Stomach (tissue), 4 donors: ENCODE results near the gene GGTA1.

Experiments
- POLR2A ChIP-seq, 4 donors: fragments of 450-650 bp; IDR thresholded peaks; one replicate each; pipeline ENCODE4 v1.6.1; 2016; ENCODE audit warnings: antibody characterized with exemption in 4 of 4, control low read depth in 2 of 4, mild to moderate bottlenecking in 1 of 4, moderate library complexity in 1 of 4
- TF ChIP-seq, protein P1 (sequence below), 7 experiments: fragments of 450-650 bp in 4 of 7; fragments of 200-600 bp in 3 of 7; sonication (generic) in 3 of 7; IDR thresholded peaks; one replicate each; pipeline ENCODE4 v1.5.1; 2016 to 2019; ENCODE audit warnings: antibody characterized with exemption in 7 of 7, control low read depth in 2 of 7, mild to moderate bottlenecking in 1 of 7

GRCh38 chr9:121494192-121494591 lies 5.5 kb downstream of the GGTA1 start:
- TF ChIP-seq, protein P1, sequence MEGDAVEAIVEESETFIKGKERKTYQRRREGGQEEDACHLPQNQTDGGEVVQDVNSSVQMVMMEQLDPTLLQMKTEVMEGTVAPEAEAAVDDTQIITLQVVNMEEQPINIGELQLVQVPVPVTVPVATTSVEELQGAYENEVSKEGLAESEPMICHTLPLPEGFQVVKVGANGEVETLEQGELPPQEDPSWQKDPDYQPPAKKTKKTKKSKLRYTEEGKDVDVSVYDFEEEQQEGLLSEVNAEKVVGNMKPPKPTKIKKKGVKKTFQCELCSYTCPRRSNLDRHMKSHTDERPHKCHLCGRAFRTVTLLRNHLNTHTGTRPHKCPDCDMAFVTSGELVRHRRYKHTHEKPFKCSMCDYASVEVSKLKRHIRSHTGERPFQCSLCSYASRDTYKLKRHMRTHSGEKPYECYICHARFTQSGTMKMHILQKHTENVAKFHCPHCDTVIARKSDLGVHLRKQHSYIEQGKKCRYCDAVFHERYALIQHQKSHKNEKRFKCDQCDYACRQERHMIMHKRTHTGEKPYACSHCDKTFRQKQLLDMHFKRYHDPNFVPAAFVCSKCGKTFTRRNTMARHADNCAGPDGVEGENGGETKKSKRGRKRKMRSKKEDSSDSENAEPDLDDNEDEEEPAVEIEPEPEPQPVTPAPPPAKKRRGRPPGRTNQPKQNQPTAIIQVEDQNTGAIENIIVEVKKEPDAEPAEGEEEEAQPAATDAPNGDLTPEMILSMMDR (IDR thresholded peaks at IDR 0.05), result no peak
- TF ChIP-seq POLR2A (IDR thresholded peaks at IDR 0.05), result no peak
